GM19438 (cell line): ENCODE measurements around the gene TCF3.

Source experiments
- ATAC-seq: cut with Tn5 transposase; IDR thresholded peaks from one replicate; pipeline ENCODE4 v1.9.1; 2021; ENCODE audit warnings: low read depth; ENCODE audit not compliant: unreplicated experiment

The TCF3 gene

GRCh38 chr19:1591421-1592023, 60.9 kb downstream of the TCF3 start:
- ATAC-seq, result no peak

GRCh38 chr19:1590641-1591397, 61.6 kb downstream of the TCF3 start:
- no peak for ATAC-seq

GRCh38 chr19:1587872-1588271, 64.5 kb downstream of the TCF3 start:
- ATAC-seq, result no peak

- no peak for ATAC-seq
Measured at GRCh38 chr19:1585243-1585580, 67.2 kb downstream of the TCF3 start.

- no peak for ATAC-seq
Measured at GRCh38 chr19:1584500-1585242, 67.7 kb downstream of the TCF3 start.

- no peak for ATAC-seq
Measured at GRCh38 chr19:1582201-1582600, 70.2 kb downstream of the TCF3 start.

- no peak for ATAC-seq
Measured at GRCh38 chr19:1580957-1581356, 71.5 kb downstream of the TCF3 start.

GRCh38 chr19:1580382-1580781, 72.0 kb downstream of the TCF3 start:
- no peak for ATAC-seq

GRCh38 chr19:1579222-1579621, 73.2 kb downstream of the TCF3 start:
- ATAC-seq, result no peak

GRCh38 chr19:1577929-1578618, 74.3 kb downstream of the TCF3 start:
- ATAC-seq, result no peak

GRCh38 chr19:1577090-1577928, 75.1 kb downstream of the TCF3 start:
- ATAC-seq, result no peak

- ATAC-seq, result no peak
Measured at GRCh38 chr19:1576242-1577089, 75.9 kb downstream of the TCF3 start.

GRCh38 chr19:1575323-1576241, 76.8 kb downstream of the TCF3 start:
- no peak for ATAC-seq

- no peak for ATAC-seq
Measured at GRCh38 chr19:1574354-1575136, 77.9 kb downstream of the TCF3 start.

GRCh38 chr19:1572795-1573194, 79.6 kb downstream of the TCF3 start:
- ATAC-seq, result no peak

- no peak for ATAC-seq
Measured at GRCh38 chr19:1571358-1571757, 81.1 kb downstream of the TCF3 start.

GRCh38 chr19:1570836-1571235, 81.6 kb downstream of the TCF3 start:
- no peak for ATAC-seq

- ATAC-seq, result no peak
Measured at GRCh38 chr19:1569997-1570396, 82.4 kb downstream of the TCF3 start.
